Lung (tissue), 12 donors: ENCODE data around the gene ARHGEF19. TPM values are rescaled to one million over a fixed set of nuclear protein-coding genes. Genes with fewer than 3 reads are reported as not detected.
A peak's percentile ranks its signal among the peaks of the same experiment; 100 is the strongest.

Source experiments
- ATAC-seq: fragments of 200-7000 bp; cut with Tn5 transposase; one replicate; pipeline ENCODE4 v1.9.1; 2020; ENCODE audit warnings: moderate number of reproducible peaks; ENCODE audit not compliant: insufficient read depth, low FRiP score
- DNase-seq, 3 donors: peaks; one replicate each; pipeline ENCODE4 v3.0.0-alpha.2; 2013 to 2017
- H3K27ac ChIP-seq, 2 donors: one replicate each; pipeline ENCODE4 v1.5.1; 2013; ENCODE audit warnings: mild to moderate bottlenecking in 2 of 2, moderate library complexity in 2 of 2, control low read depth in 1 of 2, inconsistent platforms in 1 of 2, low read depth in 1 of 2, low read length in 1 of 2
- H3K27me3 ChIP-seq, 3 donors: one replicate each; pipeline ENCODE4 v1.5.1; 2013; ENCODE audit warnings: low read length in 2 of 3; ENCODE audit not compliant: control insufficient read depth in 3 of 3, insufficient read depth in 3 of 3
- H3K36me3 ChIP-seq, 4 donors: one replicate each; pipeline ENCODE4 v1.5.1; 2013; ENCODE audit warnings: low read length in 4 of 4, mild to moderate bottlenecking in 1 of 4, moderate library complexity in 1 of 4; ENCODE audit not compliant: control insufficient read depth in 4 of 4, insufficient read depth in 4 of 4
- H3K4me1 ChIP-seq, 5 donors: one replicate each; pipeline ENCODE4 v1.5.1; 2013; ENCODE audit warnings: low read length in 5 of 5, mild to moderate bottlenecking in 2 of 5, moderate library complexity in 1 of 5; ENCODE audit not compliant: control insufficient read depth in 5 of 5, insufficient read depth in 5 of 5
- H3K4me3 ChIP-seq: one replicate; pipeline ENCODE4 v1.5.1; 2013; ENCODE audit warnings: mild to moderate bottlenecking, control low read depth, moderate library complexity
- H3K9ac ChIP-seq, 2 donors: one replicate each; pipeline ENCODE4 v1.5.1; 2013; ENCODE audit warnings: low read length in 2 of 2, control low read depth in 1 of 2; ENCODE audit not compliant: insufficient read depth in 1 of 2
- H3K9me3 ChIP-seq, 4 donors: one replicate each; pipeline ENCODE4 v1.5.1; 2013; ENCODE audit warnings: low read length in 3 of 4, mild to moderate bottlenecking in 1 of 4, moderate library complexity in 1 of 4; ENCODE audit not compliant: control insufficient read depth in 4 of 4, insufficient read depth in 3 of 4
- WGBS, 2 donors: extraction: QIAGEN DNeasy Blood & Tissue Kit; methylation state at CpG; one replicate each; pipeline ENCODE4 v1.1.7; 2013; 5-methylcytosine and 5-hydroxymethylcytosine counted together
- polyA plus RNA-seq, 2 donors: library from polyadenylated mRNA; stranded (reverse); fragments of 200-250 nt; gene quantifications; one replicate each; pipeline ENCODE4 v1.2.1, GENCODE V29; 2013
- total RNA-seq, 2 donors: library from RNA; depleted of rRNA in 1 of 2; stranded (reverse); fragments of >200 nt in 1 of 2; gene quantifications; one replicate each; pipeline ENCODE4 v1.2.1, GENCODE V29; 2014 to 2021
- TF ChIP-seq, protein P1 (sequence below): IDR thresholded peaks from 2 replicates; pipeline ENCODE4 v1.5.1; 2012; ENCODE audit warnings: mild to moderate bottlenecking; ENCODE audit errors: control extremely low read depth, extremely low read depth
- donor health status: control.
- donor health status: control.
- donor health status: Bipolar disorder and iron deficiency.
- donor health status: healthy.
- donor health status: DM: yes; HTN: yes; CAD: no.

ARHGEF19 gene
- total and polyA plus RNA-seq, 4 donors = 9.5 to 17.3 (median 14.8) TPM

DNA sequence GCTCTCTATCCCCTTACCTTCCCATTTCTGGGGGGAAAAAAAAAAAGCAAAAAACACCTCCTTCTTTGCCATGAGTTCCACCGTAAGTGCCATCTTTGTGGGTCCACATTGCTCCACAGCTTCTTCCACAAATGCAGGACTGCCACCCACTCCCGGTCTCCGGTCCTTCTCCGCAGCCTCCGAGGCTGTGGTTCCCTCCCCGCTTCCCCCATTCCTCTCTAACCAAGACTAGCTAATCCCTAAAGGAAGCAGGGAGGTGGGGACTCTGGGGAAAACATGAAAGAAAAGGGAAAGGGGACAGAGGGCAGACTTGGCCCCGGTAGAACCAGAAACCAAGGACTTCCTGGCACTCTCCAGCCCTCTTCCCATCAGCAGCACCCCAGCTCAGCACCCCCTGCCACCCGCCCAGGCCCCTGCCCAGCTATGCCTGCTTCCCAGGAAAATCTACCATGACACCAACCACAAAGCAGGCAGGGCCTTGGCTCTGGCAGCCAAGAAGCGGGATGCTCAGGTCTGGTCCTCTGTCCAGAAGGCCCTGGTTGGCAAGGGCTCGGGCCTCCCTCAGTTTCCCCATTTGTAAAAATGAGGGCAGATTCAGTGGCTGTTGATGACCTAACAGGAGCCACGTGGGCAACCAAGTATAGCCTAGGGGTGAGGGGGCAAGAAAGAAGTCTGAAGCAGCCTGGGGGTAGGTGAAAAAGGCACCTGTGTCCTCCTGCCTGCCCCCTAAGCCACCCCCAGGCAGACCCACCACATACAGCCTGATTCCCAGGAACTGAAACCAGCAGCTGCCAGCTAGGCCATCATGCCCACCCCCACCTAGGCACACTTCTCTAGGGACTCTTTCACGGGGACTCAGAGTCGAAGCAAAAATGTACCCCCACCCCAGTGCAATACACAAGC lies 59.1 kb downstream of the ARHGEF19 start:
- Histone ChIP-seq H3K27ac (peak overlapping the region; percentile 72 to 96), H3K9ac (peak overlapping the region in 1 of 2 donors; percentile 13), H3K4me1 (peaks cover 0 to 35% (median 23%) of the 10 kb centered on the region in 5 donors), H3K36me3 (peaks cover 0 to 21% (median 0%) of the 10 kb centered on the region in 4 donors), H3K27me3 (peaks cover 0 to 11% (median 2%) of the 10 kb centered on the region in 3 donors), H3K9me3 (no peaks in the 10 kb centered on the region), H3K4me3 (peak overlapping the region; percentile 47)
- ATAC-seq (no peak), DNase-seq (no peak)
- WGBS, 2 donors = 49 to 66% methylated on average over 13 of the region's 13 CpGs
- TF ChIP-seq, protein P1, sequence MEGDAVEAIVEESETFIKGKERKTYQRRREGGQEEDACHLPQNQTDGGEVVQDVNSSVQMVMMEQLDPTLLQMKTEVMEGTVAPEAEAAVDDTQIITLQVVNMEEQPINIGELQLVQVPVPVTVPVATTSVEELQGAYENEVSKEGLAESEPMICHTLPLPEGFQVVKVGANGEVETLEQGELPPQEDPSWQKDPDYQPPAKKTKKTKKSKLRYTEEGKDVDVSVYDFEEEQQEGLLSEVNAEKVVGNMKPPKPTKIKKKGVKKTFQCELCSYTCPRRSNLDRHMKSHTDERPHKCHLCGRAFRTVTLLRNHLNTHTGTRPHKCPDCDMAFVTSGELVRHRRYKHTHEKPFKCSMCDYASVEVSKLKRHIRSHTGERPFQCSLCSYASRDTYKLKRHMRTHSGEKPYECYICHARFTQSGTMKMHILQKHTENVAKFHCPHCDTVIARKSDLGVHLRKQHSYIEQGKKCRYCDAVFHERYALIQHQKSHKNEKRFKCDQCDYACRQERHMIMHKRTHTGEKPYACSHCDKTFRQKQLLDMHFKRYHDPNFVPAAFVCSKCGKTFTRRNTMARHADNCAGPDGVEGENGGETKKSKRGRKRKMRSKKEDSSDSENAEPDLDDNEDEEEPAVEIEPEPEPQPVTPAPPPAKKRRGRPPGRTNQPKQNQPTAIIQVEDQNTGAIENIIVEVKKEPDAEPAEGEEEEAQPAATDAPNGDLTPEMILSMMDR = no peak

DNA sequence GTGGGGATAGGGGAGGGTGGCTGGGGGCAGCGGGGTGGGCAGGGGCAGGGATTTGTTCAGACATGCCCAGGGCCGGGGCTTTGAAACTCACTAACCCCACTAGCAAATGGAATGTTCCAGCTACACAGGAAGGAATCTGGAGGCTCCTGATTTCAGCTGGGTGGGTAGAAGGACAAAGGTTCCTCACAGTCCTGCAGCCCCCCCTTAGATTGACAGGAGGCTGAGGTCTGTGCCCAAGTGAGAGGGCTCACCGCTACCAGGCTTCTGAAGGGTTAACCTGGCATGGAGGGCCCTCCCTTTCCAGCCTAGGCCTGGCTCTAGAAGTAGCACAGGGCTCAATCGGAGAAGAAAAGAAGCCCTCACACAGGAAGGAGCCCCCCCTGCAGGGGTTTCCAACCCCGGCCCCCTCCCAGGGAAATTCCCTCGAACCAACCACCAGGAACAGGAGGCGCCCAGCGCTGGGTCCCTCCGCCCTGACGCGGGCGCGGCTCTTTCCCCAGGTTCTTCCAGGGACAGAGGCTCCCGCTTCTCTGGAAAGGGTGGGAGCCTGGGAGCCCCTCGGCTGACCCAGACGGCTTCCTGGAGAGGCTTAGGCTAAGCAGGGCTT lies 59.9 kb downstream of the ARHGEF19 start:
- Histone ChIP-seq H3K27ac (peak overlapping the region; percentile 44 to 96), H3K9ac (peak overlapping the region in 1 of 2 donors; percentile 13), H3K9me3 (no peaks in the 10 kb centered on the region), H3K36me3 (peaks cover 0 to 25% (median 0%) of the 10 kb centered on the region in 4 donors), H3K4me3 (peak overlapping the region; percentile 4), H3K27me3 (peaks cover 0 to 11% (median 2%) of the 10 kb centered on the region in 3 donors), H3K4me1 (peaks cover 0 to 35% (median 21%) of the 10 kb centered on the region in 5 donors)
- ATAC-seq (no peak), DNase-seq (peak in 1 of 3 donors; percentile 25)
- WGBS, 2 donors = 48 to 62% methylated on average over 16 of the region's 16 CpGs
- TF ChIP-seq, protein P1 = no peak

- no peak for ATAC-seq
- Histone ChIP-seq H3K9me3 (no peaks in the 10 kb centered on the region), H3K27ac (peak overlapping the region in 1 of 2 donors; percentile 54), H3K36me3 (peaks cover 0 to 25% (median 0%) of the 10 kb centered on the region in 4 donors), H3K4me3 (no peak overlapping the region), H3K27me3 (peaks cover 0 to 11% (median 2%) of the 10 kb centered on the region in 3 donors), H3K4me1 (peaks cover 2 to 40% (median 20%) of the 10 kb centered on the region in 5 donors), H3K9ac (no peak overlapping the region)
- DNase-seq = no peak
- WGBS, 2 donors = 82 to 96% methylated on average over 4 of the region's 4 CpGs
- TF ChIP-seq, protein P1 = no peak
These were observed 60.5 kb downstream of the ARHGEF19 start for GRCh38 chr1:16151995-16152384.
